Measurements from ENCODE around the gene PTPRM.

DNA sequence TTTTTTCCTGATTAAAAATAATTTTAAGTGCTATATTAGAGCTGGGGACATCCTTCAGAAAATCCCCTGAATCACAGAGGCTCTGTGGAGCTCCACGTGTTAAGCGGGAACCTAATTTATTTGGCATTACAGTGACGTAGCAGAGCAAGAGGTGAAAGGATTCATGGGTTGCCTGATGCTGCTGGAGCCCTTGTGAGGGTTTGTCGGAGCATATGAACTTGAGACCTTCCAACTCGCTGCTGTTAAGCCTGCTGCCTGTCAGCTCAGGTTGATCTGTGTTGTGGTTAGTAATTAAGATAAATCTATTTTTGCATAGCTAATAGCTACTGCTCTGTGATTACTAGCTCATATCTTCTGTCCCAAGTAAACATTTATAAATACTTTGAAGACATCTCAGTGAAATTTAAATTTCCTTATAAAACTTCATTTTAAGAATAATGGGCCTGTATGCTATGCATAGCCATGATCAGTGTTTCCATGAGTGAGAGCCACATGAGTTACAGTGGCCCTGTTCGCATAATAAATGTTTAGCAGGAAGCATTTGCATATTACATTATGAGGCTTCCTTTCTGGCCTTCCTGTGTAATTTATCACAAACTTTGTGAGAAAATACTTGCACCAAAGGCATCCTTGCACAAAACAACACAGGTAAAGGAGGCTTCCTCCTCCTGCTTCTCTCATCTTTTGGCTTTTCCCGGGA lies 438.9 kb downstream of the PTPRM start:
- TF ChIP-seq, protein P1, sequence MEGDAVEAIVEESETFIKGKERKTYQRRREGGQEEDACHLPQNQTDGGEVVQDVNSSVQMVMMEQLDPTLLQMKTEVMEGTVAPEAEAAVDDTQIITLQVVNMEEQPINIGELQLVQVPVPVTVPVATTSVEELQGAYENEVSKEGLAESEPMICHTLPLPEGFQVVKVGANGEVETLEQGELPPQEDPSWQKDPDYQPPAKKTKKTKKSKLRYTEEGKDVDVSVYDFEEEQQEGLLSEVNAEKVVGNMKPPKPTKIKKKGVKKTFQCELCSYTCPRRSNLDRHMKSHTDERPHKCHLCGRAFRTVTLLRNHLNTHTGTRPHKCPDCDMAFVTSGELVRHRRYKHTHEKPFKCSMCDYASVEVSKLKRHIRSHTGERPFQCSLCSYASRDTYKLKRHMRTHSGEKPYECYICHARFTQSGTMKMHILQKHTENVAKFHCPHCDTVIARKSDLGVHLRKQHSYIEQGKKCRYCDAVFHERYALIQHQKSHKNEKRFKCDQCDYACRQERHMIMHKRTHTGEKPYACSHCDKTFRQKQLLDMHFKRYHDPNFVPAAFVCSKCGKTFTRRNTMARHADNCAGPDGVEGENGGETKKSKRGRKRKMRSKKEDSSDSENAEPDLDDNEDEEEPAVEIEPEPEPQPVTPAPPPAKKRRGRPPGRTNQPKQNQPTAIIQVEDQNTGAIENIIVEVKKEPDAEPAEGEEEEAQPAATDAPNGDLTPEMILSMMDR (IDR thresholded peaks at IDR 0.05) = no peak
- TF ChIP-seq POLR2AphosphoS5 (IDR thresholded peaks at IDR 0.05) = no peak
- TF ChIP-seq POLR2A (IDR thresholded peaks at IDR 0.05) = no peak
